Hindlimb muscle (tissue), 1 donor: ENCODE measurements around the gene TNFAIP3. TPM values are rescaled to one million over a fixed set of nuclear protein-coding genes. Genes with fewer than 3 reads are reported as not detected.

Experiments
- DNase-seq: peaks from one replicate; pipeline ENCODE4 v3.0.0-alpha.2; 2013
- polyA plus RNA-seq: library from polyadenylated mRNA; unstranded; fragments of 120-200 nt; gene quantifications from one replicate; pipeline ENCODE4 v1.2.1, GENCODE V29; 2013; ENCODE audit not compliant: insufficient read length

Gene TNFAIP3
- polyA plus RNA-seq, 1 donor = 17.4 TPM

DNA sequence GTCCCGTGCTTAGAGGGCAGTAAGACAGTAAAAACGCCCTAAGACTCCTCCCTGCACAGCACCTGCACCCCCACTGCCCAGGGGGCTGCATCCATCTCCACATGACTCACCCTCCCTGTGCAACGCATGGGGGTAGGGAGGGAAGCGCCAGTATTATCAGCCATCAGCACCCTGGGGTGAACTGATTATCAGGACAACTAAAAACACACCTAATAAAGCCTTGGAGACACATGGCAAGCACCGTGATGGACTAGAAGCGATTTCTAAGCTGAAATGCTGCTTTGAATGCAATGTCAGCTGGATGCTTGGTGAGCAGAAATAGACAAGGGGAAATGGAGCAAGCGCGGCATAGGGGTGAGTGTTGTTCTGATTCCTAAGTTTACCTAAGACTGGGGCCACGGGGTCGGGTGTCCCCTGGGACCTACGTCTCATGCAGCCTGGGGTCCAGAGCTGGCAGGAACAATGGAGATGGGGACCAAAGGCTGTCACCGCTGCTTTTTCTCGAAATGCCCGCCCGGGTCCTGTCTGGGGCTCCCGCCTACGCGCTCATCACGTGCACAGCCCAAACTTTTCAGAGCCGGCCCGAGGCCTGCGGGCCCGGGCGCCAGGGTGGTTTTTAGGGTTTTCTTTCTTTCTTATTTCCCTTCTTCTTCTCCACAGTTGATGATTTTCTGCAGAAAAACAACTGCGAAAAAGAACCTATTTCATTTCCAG, 702 bp upstream of the TNFAIP3 start:
- no peak for DNase-seq

DNA sequence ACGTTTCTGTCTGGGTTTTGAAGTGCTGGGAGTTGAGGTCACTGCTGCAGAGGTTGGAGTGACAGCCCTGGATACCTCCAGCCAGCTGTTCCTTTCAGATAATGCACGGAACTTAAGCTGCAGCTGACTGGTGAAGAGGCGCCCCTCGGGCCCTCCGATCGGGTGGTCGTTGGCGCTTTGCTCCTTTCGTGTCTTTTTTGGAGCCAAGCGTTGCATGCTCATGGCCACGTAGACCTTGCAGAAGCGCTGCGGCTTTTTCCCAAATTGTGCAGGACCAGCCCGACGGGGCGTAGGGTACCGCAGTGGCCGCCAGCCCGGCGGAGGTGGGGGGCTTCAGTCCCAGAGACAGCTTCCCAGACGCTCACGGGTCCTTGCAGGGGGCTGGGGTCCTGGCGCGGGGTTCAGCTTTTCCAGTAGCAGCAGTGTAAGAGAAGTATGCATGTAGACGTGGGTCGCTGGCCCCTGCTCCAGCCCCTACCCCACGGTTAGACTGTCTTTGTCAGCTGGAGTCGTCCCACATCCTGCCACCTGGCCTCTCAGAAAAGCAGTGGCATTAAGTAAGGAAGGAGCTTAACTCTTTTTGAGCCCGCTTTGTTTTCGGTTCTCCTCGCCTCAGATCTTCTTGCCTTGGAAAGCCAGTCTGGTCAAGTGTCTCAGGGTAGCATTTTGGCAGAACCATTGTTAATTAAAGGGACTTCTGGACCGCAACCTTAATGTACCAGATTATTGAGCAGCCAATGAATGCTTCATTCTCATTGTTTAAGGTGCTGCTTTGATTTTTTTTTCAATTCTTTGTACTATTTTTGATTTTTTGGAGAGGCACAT, 838 bp downstream of the TNFAIP3 start:
- DNase-seq = peak; percentile 39

GRCh38 chr6:137868721-137869548, 1.9 kb downstream of the TNFAIP3 start:
- no peak for DNase-seq

DNA sequence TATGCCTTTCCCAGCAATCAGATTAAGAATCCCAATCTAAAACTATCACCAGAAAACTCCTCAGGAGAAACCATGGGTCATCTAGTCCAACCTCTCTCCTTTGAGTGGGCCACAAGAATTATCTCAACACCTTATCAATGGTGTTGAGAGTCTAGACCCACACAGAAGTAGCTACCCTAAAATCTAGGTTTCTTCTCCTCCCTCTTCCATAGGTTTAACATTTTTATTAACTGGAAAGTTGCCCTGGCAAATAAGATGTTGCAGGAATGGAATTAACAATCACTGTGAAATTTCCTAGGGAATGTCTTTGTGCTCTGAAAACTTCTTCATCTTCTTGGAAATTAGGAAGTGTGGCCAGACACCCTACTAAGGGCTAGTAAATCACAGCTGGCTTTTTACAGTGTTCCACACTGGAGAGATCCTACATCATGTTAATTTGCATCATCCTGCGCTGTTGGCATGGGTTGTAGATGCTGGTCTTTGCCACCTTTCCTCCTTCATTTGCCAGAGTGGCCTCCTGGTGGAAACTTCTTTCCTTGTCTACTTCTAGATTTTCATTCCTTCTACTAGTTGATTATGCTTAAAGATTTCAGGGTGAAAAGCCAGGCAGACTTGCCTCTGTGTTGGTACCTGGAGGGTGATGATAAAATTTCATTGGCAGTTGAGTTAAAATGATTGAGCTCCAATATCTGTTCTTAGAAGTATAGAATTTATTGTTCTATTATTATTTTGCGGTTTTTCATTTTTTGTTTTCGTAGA, 2.7 kb downstream of the TNFAIP3 start:
- no peak for DNase-seq

- no peak for DNase-seq
Measured at GRCh38 chr6:137870308-137870644, 3.2 kb downstream of the TNFAIP3 start.

GRCh38 chr6:137870744-137871247, 3.7 kb downstream of the TNFAIP3 start:
- DNase-seq = no peak

DNA sequence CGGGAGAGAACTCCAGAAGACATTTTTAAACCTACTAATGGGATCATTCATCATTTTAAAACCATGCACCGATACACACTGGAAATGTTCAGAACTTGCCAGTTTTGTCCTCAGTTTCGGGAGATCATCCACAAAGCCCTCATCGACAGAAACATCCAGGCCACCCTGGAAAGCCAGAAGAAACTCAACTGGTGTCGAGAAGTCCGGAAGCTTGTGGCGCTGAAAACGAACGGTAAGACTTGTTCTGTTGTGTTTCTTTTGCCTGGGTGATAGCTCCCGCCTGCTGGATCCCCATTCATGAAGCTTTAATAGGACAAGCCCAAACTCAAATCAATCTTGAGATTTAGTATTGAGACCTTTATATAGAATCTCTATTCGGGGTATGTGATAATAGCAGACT, 4.2 kb downstream of the TNFAIP3 start:
- no peak for DNase-seq

GRCh38 chr6:137871831-137872454, 4.9 kb downstream of the TNFAIP3 start:
- DNase-seq = no peak

DNA sequence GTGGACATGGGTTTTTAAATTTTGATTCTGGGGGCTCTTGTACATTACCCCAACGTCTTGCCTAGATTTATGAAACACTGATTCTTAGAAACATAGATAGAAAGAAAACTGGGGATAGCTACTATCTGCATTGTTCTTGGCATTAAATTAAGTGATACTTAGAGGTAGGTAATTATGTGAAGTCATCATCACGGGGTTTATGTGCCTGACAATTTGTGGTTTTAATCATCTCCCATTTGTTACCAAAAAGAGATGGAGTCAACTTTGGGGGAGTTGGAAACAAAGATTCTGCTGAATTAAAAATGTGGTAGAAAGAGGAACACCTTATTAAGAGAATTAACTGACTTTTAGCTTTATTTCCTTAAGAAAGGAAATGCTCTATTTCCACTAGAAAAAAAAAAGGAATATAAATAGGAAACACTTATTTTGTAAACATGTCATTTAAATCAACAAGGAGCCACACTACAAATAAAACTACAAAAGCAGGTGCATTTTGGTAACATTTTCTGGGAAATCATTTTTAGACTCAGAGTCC, 5.6 kb downstream of the TNFAIP3 start:
- DNase-seq = no peak

- peak; percentile 43 for DNase-seq
Measured at GRCh38 chr6:137873273-137873762, 6.3 kb downstream of the TNFAIP3 start.

DNA sequence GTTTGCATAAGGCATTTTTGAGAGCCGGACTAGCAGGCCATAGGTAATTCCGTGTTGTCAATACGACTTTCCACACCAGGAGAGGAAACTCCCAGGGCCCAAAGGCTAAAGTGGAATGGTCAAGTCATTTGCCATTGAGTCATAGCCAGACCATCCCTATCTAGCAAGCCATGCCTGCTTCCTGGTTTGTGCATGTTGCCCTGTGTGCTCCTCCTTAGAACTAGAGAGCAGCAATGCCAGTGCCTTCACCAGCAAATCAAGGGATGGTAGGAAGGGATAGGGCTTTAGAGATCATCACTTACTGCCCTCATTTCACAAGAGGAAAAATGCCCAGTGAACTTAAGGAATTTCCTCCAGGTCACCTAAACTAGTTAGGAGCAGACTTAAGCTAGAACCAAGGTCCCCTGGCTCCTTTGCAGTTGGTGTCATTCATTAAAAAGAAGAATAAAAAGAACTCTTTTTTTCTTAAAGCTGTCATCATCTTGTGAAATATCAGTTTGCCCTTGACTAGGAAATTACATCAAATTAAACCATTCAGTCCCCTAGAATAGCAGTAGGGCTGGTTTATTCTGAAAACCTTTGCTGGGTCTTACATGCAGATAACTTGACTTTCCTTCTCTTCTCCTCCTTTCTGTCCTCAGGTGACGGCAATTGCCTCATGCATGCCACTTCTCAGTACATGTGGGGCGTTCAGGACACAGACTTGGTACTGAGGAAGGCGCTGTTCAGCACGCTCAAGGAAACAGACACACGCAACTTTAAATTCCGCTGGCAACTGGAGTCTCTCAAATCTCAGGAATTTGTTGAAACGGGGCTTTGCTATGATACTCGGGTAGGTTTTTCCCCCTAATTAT, 7.4 kb downstream of the TNFAIP3 start:
- no peak for DNase-seq

GRCh38 chr6:137875058-137875520, 8.0 kb downstream of the TNFAIP3 start:
- no peak for DNase-seq

GRCh38 chr6:137875606-137876005, 8.5 kb downstream of the TNFAIP3 start:
- no peak for DNase-seq

GRCh38 chr6:137876547-137876946, 9.5 kb downstream of the TNFAIP3 start:
- DNase-seq = no peak

- no peak for DNase-seq
Measured at GRCh38 chr6:137877113-137877512, 10.1 kb downstream of the TNFAIP3 start.

DNA sequence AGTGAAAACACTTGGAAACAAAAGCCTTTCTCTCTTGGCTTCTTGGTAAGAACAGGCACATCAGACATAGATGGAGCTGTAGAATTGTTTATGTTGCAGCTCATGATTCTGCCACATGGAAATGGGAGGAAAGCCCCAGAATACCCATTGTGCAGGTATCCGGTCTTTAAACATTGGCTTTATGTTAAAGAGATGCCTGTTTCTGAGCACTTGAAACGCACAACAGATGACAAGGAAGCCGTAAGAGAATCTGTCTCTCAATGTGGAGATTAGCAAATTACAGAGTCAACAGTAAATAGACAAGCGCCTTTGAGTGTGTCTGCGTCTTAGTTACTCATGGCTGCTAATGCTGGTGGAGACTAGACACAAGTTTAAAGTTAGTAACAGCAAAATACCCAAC, 10.5 kb downstream of the TNFAIP3 start:
- no peak for DNase-seq

DNA sequence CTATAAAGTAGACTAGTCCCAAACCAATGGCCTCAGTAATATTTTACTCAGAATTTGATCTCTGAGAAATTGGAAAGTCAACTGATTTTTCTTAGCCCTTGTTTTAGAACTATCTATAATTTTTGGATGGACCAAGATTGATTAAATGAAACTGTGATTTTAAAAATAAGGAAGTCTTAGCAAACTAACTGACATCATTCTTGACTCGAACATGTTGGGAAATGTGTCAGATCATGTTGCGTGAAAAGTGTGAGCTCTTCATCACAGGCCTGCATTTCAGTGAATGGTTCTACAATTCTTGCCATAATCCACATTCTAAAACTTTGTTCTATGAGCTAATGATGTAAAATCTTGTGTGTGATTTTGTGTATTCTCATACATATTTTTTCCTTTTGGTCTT, 11.0 kb downstream of the TNFAIP3 start:
- no peak for DNase-seq

GRCh38 chr6:137878486-137879285, 11.6 kb downstream of the TNFAIP3 start:
- no peak for DNase-seq

GRCh38 chr6:137879299-137879698, 12.2 kb downstream of the TNFAIP3 start:
- no peak for DNase-seq
